GM18519 (cell line): ENCODE results near the gene SPNS1.
"Not testable (repeated sequence)": the region's sequence is repeated elsewhere in the genome, so short reads cannot be mapped to it uniquely, and the experiment has no call there.

Source experiments
- ATAC-seq: cut with Tn5 transposase; IDR thresholded peaks from one replicate; pipeline ENCODE4 v1.9.1; 2021; ENCODE audit warnings: mild to moderate bottlenecking, moderate library complexity; ENCODE audit not compliant: unreplicated experiment, low FRiP score

SPNS1 gene

DNA sequence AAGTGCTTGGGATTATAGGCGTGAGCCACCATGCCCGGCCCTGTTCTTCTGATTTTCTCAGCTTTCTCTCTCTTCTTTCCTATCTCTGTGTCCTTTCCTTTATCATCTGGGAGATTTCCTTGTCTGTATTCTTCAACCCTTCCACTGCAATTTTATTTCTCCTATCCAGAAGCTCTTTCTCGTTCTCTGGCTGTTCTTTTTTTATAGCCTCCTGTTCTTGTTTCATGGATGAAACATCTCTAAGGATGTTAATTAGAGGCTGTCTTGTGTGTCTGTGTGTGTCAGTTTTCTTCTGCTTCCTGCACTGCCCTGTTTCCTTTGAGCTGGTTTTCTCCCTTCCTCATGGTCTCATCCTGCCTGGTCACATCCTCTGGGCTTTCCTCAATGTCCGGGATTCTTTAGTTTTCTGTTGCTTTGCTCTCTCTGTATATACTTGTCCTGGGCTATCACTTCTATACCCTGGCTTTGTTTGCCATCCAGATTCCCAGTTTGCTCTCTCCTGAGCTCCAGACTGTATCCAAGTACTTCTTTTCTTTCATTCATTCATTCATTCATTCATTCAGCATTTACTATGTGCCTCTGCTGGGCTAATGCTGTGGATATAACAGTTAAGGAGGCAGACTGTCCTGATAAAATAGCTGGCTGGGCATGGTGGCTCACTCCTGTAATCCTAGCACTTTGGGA lies 12.7 kb downstream of the SPNS1 start:
- ATAC-seq = no peak

DNA sequence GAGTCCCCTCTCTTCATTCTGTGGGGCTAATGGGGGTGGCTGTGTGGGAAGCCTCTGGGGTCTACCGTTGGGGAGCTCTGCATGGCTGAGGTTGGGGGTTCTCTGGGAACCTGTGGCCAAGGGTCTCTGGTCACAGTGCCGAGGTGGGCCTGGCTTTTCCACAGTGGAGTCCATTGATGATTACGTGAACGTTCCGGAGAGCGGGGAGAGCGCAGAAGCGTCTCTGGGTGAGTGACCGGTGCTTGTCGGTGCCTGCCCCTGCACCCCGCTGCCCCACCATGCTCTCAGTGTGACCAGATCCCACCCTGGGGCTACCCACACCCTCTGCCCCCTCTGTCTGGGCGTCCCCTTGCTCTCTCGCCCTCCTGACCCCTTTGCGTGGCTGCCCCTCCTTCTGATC lies 14.8 kb downstream of the SPNS1 start:
- ATAC-seq = no peak

DNA sequence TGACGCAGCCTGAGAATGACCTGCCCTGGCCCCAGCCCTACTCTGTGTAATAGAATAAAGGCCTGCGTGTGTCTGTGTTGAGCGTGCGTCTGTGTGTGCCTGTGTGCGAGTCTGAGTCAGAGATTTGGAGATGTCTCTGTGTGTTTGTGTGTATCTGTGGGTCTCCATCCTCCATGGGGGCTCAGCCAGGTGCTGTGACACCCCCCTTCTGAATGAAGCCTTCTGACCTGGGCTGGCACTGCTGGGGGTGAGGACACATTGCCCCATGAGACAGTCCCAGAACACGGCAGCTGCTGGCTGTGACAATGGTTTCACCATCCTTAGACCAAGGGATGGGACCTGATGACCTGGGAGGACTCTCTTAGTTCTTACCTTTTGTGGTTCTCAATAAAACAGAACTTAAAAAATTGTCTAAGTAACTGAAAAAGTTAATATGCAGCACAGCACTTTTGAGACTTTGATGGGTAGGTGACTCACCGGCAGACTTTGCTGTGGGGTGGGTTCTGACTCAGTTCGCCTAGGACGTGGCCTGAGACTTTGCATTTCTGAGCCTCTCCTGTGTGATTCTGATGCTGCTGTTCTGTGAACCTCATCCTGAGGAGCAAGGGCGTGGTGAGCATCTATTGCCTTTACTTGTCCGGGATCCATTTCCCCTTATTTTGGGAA lies 15.9 kb downstream of the SPNS1 start:
- no peak for ATAC-seq

DNA sequence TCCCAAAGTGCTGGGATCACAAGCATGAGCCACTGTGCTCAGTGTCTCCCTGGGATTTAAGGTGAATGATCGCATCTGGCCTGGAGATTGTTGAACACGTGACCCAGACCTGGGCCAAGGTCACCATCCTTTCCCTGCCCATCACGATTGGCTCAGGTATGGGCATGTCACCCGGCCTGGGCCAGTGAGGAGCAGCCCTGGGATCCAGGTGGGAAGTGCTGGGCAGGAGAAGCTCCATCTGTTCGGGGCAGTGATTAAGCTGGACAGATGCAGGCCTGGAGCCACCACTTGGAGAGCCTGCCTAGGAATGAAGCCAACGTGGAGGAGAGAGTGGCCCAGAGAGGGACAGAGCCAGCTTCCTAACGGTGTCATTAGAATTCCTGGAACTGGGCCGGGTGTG lies 17.1 kb downstream of the SPNS1 start:
- no peak for ATAC-seq

DNA sequence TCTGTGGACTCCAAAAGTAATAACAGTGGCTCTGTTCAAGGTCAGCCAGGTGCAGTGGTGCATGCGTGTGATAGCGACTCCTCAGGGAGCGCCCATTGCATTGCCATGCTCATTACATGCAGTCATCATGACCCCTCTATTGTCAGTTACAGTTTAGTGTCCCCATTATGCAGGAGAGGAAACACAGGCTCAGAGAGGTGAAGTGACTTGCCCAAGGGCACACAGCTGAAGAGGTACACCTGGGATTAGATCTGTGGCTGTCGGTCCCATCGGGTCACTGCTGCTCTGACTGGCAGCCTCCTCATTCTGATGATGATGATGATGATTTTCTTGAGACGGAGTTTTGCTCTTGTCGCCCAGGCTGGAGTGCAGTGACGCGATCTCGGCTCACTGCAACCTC lies 17.9 kb downstream of the SPNS1 start:
- no peak for ATAC-seq

DNA sequence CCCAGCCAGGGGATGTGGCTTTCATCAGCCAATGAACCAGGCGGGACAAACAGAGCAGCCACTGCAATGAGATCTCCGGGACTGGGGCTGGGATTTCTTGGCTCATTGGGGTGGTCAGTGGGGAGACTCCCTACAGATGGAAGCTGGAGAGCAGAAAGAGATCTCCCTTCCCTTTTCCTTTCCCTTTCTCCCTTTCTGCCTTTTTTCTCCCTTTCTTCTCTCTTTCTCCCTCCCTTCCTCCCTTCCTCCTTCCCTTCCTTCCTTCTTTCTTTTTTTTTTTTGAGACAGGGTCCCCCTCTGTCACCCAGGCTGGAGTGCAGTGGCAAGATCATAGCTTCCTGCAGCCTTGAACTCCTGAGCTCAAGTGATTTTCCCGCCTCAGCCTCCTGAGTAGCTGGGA lies 24.3 kb downstream of the SPNS1 start:
- no peak for ATAC-seq

DNA sequence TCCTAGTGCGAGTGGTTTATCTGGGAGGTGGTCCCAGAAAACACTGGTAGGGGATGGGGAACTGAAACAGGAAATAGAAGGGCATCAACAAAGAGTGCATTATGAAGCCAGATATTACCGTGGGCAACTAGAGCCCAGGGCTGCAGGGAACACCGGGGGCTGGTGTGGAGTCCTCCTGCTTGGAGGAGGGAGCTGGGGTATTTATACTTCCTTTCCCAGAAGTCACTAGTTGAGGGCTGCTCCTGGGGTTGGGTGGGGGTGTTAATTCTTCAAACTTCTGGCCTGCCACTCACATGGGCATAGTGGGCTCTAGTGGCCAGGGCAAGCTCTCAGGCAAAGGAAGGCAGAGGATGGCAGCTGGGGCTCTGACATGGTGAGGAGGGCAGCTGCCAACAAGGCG lies 25.0 kb downstream of the SPNS1 start:
- ATAC-seq = no peak

DNA sequence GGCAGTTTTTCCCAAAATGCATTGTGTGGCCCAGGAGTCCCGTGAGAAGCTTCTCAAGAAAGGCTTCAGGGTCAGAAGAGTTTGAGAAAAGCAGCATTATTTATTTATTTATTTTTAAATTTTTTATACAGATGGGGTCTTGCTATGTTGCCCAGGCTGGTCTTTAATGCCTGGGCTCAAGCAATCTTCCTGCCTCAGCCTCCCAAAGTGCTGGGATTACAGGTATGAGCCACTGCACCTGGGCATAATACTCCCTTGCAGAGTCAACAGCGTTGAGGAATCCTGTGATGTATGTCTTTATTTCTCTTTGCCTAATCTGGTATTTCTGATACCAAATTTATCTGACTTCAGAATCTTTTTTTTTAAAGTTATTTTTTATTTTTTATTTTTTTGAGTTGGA lies 25.4 kb downstream of the SPNS1 start:
- no peak for ATAC-seq

DNA sequence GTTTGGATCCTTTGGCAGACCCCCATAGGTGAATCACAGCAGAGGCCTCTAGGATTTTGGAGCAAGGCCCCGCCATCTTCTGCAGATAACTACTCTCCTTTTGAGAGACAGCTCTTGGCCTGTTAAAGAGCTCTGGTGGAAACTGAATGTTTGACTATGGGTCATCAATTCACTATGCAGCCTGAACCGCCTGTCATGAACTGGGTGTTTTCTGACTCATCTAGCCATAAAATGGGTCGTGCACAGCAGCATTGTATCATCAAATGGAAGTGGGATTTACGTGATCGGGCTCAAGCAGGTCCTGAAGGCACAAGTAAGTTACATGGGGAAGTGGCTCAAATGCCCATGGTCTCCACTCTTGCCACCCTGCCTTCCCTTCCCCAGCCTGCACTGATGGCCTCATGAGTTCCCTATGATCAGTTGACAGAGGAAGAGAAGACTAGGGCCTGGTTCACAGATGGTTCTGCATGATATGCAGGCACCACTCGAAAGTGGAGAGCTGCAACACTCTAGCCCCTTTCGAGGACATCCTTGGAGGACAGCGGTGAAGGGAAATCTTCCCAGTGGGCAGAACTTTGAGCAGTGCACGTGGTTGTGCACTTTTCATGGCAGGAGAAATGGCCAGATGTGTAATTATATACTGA lies 30.0 kb downstream of the SPNS1 start:
- ATAC-seq = not testable (repeated sequence)

DNA sequence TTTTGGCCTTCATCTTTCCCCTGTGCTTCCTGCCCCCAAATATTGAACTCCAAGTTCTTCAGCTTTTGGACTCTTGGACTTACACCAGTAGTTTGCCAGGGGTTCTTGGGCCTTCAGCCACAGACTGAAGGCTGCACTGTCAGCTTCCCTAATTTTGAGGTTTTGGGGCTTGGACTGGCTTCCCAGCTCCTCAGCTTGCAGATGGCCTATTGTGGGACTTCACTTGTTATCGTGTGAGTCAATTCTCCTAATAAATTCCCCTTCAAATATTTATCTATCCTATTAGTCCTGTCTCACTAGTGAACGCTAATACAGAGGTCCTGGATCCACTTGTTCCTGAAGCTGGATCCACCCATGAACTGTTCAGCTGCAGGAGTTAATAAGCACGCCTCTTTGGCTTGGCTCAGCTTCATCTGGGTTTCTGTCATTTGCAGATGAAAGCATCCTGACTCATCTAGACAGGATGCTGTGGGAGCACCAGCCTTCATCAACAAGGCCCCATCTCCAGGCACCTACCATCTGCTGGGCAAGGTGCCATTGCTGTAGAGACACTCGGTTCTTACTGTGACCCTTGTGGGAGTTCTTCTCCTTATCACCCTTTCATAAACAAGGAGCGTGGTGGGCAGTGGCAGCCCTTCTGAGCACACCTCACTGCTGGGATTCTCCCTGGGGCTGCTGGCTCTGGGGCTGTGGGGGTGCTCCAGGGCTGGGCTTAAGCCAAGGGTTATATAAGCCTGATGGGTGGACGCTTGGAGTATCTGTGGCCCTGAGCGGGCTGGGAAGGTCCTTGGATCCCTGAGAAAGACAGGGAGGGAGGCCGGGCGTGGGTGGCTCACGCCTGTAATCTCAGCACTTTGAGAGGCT lies 33.4 kb downstream of the SPNS1 start:
- ATAC-seq = no peak

DNA sequence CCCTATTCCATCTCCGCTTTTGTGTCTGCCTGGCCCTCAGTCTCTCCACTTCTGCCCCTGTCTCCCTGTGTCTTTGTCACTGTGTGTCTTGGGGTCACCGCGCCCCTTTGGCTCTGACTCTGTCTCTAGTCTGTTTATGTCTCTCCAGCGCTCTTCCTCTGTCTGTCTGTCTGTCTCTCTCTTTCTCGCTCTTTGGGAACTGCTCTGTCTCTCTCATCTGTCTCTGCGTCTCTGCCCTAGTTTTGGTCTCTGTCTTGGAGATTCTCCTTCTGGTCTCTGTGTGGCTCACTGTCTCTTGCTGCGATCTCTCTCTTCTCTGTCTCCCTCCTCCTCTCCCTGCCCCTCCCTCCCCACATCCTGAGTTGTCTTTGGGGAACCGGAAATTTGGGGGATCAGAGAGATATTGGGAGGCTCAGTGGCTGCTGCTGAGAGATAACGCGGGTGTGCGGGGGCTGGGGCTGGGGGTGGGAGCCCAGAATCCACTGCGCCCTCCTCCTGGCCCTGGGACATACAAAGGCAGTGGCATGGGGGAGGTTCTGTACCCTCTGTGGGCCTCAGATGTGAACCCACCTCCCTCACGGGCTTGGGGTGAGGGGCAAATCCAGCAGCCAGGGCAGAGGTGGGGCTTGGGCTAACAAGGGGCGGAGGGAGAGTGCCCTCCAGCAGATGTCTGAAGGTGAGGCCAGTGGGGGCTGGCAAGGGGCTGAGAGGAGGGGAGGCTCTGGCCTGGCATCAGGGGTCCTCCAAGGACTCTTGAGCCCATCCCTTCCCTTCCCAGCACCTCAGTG lies 34.7 kb downstream of the SPNS1 start:
- no peak for ATAC-seq

DNA sequence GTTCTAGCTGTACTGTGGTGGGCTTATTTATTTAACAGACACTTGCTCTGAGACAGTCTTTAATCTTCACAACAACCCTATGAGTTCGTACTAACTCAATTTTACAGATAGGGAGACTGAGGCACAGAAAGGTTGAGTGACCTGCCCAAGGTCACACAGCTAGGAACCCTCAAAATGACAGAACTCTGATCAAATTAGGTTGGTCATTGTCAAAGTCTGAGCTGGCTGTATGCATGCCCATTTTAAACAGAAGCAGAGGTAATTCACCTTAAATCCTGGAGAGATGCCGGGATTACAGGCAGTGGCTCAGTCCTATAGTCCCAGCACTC lies 35.2 kb downstream of the SPNS1 start:
- ATAC-seq = no peak

DNA sequence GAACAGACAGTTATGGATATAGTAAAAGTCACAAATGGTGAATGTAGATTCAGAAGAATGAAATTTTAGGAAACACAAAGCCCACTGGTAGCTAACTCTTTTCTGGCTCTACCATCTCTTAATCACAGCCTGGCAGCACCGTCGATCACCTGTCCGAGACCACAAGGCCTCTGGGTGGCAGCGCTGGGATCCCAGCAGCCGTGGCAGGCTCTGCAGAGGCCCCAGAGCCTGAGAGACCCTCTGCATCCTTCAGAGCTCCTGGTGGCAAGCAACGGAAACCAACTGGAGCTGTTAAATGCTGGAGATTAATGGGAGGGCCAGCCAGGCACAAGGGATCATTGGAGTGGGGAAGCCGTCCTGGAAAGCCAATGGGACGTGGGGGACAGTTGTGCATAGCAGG lies 36.5 kb downstream of the SPNS1 start:
- no peak for ATAC-seq

DNA sequence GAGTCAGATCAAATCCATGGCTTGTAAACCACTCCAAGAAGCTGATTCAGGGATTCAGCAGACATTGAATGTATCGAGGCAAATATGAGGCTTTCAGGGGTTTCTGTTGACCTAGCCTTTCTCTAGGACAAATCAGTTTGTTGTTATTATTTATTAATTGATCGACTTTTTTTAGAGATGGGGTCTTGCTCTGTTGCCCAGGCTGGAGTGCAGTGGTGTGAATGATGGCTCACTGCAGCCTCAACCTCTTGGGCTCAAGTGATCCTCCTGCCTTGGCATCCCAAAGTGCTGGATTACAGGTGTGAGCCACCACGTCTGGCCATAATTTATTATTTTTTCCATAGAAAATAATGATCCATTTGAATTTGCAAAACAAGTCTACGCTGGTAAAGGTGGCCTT lies 37.3 kb downstream of the SPNS1 start:
- no peak for ATAC-seq

DNA sequence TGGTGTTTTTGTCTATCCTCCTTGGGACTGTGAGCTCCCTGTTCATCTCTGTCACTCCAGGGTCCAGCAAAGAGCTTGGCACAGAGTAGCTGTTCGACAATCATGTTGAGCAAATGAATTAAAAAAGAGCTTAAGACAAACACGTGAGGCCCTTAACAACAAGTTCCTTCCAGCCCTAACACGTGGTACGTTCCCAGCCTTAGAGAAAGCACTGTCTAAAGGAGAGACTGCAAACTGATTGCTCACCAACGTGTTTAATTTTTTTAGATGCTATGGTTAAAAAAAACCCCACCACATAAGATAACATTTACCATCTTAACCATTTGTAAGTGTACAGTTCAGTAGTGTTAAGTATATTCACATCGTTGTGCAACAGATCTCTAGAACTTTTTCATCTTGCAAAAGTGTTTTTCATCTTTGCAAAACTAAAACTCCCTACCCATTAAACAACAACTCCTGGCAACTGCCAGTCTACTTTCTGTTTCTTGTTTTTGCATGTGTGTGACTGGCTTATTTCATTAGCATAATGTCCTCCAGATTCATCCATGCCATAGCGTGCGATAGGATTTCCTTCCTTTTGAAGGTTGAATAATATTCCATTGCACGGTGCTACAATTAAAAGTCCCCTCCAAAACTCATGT lies 38.5 kb downstream of the SPNS1 start:
- ATAC-seq = no peak

DNA sequence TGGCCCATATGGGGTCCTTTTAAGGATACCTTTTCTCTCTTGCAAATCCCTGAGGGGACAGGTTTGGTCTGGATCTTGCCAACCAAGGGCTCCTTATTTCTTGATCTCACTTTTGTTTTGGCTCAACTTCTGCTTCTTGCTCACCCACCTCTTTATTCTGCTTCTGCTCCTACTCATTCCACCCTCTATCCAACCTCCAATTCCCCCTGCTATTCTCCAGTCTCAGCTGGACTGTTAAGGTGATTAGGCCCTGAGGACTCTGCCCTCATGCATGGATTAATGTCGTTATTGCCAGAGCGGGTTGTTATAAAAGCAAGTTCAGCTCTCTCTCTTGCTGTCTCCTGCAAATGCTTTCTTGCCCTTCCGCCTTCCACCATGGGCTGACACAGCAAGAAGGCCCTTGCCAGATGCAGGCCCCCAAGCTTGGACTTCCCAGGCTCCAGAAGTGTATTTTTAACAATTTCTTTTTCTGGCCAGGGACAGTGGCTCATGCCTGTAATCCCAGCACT lies 40.0 kb downstream of the SPNS1 start:
- no peak for ATAC-seq

DNA sequence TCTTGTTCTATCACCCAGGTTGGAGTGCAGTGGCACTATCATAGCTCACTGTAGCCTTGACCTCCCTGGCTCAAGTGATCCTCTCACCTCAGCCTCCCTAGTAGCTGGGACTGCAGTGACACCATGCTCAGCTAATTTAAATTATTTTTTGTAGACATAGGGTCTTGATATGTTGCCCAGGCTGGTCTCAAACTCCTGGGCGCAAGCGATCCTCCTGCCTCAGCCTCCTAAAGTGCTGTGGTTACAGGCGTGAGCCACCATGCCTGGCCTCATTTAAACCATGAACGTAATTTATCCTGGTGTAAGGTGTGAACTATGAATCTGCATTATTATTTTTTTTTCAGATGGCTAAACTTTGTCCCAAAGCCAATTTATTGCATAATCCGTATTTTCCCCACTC lies 47.6 kb downstream of the SPNS1 start:
- ATAC-seq = no peak

DNA sequence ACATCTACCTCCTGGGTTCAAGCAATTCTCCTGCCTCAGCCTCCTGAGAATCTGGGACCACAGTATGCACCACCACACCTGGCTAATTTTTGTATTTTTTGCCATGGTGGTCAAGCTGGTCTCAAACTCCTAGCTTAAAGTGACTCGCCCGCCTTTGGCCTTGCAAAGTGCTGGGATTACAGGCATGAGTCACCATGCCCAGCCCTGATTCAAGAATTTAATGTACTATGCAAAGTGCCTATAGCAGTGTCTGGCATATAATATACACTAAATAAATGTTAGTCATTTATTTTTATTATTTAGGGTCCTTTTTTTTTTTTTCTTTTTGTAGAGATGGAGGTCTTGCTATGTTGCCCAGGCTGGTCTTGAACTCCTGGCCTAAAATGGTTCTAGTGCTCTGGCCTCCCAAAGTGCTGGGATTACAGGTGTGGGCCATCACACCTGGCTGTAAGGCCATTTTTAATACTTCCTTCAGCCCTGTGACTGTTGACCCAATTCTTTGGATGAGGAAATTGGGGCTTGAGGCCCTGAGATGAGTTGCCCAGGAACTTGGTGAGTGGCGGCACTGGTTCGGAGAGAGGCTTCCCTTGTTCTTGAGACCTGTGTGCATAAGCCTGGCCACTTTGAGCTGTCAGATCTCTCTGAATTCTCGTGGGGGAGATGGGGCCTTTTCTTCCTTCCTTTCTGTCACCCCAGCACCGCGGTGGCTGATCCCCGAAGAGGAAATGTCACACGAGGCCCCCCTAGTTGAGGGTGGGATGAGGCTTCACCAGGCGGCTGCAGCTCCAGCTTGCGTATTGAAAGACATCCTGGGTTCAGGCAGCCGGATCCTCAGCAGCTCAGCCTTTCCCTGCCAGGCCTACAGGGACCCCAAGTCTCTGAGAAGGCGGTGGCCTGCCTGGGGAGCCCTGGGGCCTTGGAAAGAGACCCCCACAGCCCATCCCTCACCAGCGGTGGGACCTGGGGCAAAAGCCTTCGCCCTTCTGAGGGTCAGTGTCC lies 49.0 kb downstream of the SPNS1 start:
- ATAC-seq = no peak

DNA sequence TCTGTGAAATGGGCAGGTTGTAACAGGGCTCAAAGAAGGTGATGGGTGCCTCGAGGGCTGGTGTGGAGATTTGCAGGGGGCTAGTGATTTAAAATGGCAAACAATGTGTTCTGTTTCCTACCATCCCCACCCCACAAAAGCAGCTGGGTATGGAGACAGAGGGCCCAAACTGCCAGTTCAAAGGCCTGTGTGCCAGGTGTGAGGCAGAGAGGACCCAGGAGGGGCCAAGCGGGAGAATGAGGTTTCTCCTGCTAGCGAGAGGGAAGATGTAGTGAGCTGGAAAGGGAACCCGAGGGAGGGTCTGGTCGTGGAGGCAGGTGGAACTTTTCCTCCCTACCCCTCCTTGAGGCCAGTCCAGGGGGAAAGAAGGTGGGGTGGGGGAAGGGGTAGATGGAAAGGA lies 49.7 kb downstream of the SPNS1 start:
- no peak for ATAC-seq
